Activated CD8-positive, alpha-beta memory T cell treated with anti-CD3 and anti-CD28 coated beads, Interleukin-2, amount 10 ng/mL, durations not matched to agents 7 days and 5 days (primary cell): ENCODE measurements around the gene ST6GALNAC4. TPM values are rescaled to one million over a fixed set of nuclear protein-coding genes. Genes with fewer than 3 reads are reported as not detected.
A peak's percentile ranks its signal among the peaks of the same experiment; 100 is the strongest.

ENCODE experiments used
- ATAC-seq: fragments of 150-1000 bp; cut with Tn5 transposase; one replicate; pipeline ENCODE4 v1.10.0; 2021; ENCODE audit warnings: moderate library complexity
- CTCF ChIA-PET: fragments of 350-600 bp; sonication (Branson Sonifier 250); formaldehyde crosslinking; loops from one replicate; lab custom pipeline; 2021; ENCODE audit warnings: antibody characterized with exemption; lab: Charles Lee
- DNase-seq: peaks from one replicate; pipeline ENCODE4 v3.0.0-alpha.2; 2020
- H3K27ac Mint-ChIP-seq: one replicate; pipeline ENCODE4 v1.8.0; 2021; ENCODE audit warnings: mild to moderate bottlenecking, mixed read lengths
- H3K27me3 Mint-ChIP-seq: one replicate; pipeline ENCODE4 v1.8.0; 2021; ENCODE audit warnings: mixed read lengths
- H3K36me3 Mint-ChIP-seq: one replicate; pipeline ENCODE4 v1.8.0; 2021; ENCODE audit warnings: mild to moderate bottlenecking, mixed read lengths
- H3K4me1 Mint-ChIP-seq: one replicate; pipeline ENCODE4 v1.8.0; 2021; ENCODE audit warnings: mixed read lengths
- H3K4me3 Mint-ChIP-seq: one replicate; pipeline ENCODE4 v1.8.0; 2021; ENCODE audit warnings: mild to moderate bottlenecking, moderate library complexity, mixed read lengths
- H3K9me3 Mint-ChIP-seq: one replicate; pipeline ENCODE4 v1.8.0; 2022; ENCODE audit warnings: low read depth, mixed read lengths
- total RNA-seq, 2 experiments: library from RNA; stranded (reverse); gene quantifications; one replicate each; pipeline ENCODE4 v1.2.3, GENCODE V29; 2021

The ST6GALNAC4 gene
- total RNA-seq, 2 experiments from 2014 or later = 64.7 to 71.4 TPM

GRCh38 chr9:127934986-127935385 lies 18.1 kb upstream of the ST6GALNAC4 start:
- CTCF ChIA-PET = interaction anchor here (0.8 to 1.6 kb wide), 4 partner anchors 8 to 156 kb away, joined by 3 to 6 read pairs (median 4); partner anchors contain the start of gene SH2D3C
- no peak for DNase-seq
- Mint-ChIP-seq H3K4me3 (no peak overlapping the region), H3K4me1 (peaks cover 45% of the 10 kb centered on the region), H3K36me3 (peaks cover 20% of the 10 kb centered on the region), H3K9me3 (no peaks in the 10 kb centered on the region), H3K27me3 (peaks cover 5% of the 10 kb centered on the region), H3K27ac (no peak overlapping the region)
- no peak for ATAC-seq

GRCh38 chr9:127934248-127934647 lies 17.4 kb upstream of the ST6GALNAC4 start:
- Mint-ChIP-seq H3K9me3 (no peaks in the 10 kb centered on the region), H3K36me3 (peaks cover 20% of the 10 kb centered on the region), H3K27me3 (peaks cover 12% of the 10 kb centered on the region), H3K4me1 (peaks cover 51% of the 10 kb centered on the region), H3K27ac (no peak overlapping the region), H3K4me3 (no peak overlapping the region)
- DNase-seq (no peak), ATAC-seq (no peak)
- CTCF ChIA-PET = interaction anchor here (0.8 to 1.7 kb wide), 3 partner anchors 8 to 100 kb away, joined by 3 to 8 read pairs (median 6); no protein-coding TSS in a partner anchor

GRCh38 chr9:127931092-127931881 lies 14.4 kb upstream of the ST6GALNAC4 start:
- CTCF ChIA-PET = interaction anchor here (0.7 to 6.2 kb wide), 4 partner anchors 10 to 155 kb away, joined by 3 to 25 read pairs (median 3); no protein-coding TSS in a partner anchor
- no peak for DNase-seq
- peaks cover 45% of the 10 kb centered on the region for H3K4me1 Mint-ChIP-seq
- H3K27me3 Mint-ChIP-seq = peaks cover 21% of the 10 kb centered on the region
- peak overlapping the region; percentile 58 for H3K4me3 Mint-ChIP-seq
- H3K36me3 Mint-ChIP-seq = peaks cover 17% of the 10 kb centered on the region
- ATAC-seq = peak; percentile 11
- no peaks in the 10 kb centered on the region for H3K9me3 Mint-ChIP-seq
- peak overlapping the region; percentile 64 for H3K27ac Mint-ChIP-seq

- CTCF ChIA-PET = interaction anchor here (0.6 to 6.2 kb wide), 8 partner anchors 9 to 196 kb away, joined by 3 to 25 read pairs (median 4); partner anchors contain the start of gene TOR2A
- H3K4me1 Mint-ChIP-seq = peaks cover 37% of the 10 kb centered on the region
- ATAC-seq = peak; percentile 86
- H3K36me3 Mint-ChIP-seq = peaks cover 11% of the 10 kb centered on the region
- H3K4me3 Mint-ChIP-seq = peak within 1 kb of the TSS; percentile 58
- H3K9me3 Mint-ChIP-seq = no peaks in the 10 kb centered on the region
- peak within 1 kb of the TSS; percentile 64 for H3K27ac Mint-ChIP-seq
- H3K27me3 Mint-ChIP-seq = peaks cover 30% of the 10 kb centered on the region
- peak; percentile 80 for DNase-seq
Measured at GRCh38 chr9:127930231-127931091, 13.6 kb upstream of the ST6GALNAC4 start, which contains the start of gene PIP5KL1. Gene PIP5KL1, minus strand, starts transcription at chr9:127930777. Its CDS starts 25 bp downstream, at chr9:127930752.

- Mint-ChIP-seq H3K4me3 (peak overlapping the region; percentile 58), H3K27me3 (peaks cover 35% of the 10 kb centered on the region), H3K27ac (no peak overlapping the region), H3K9me3 (no peaks in the 10 kb centered on the region), H3K36me3 (peaks cover 9% of the 10 kb centered on the region), H3K4me1 (peaks cover 33% of the 10 kb centered on the region)
- no peak for DNase-seq
- ATAC-seq = no peak
- CTCF ChIA-PET = interaction anchor here (0.6 to 6.2 kb wide), 6 partner anchors 8 to 188 kb away, joined by 3 to 25 read pairs (median 6); no protein-coding TSS in a partner anchor
Measured at GRCh38 chr9:127929625-127929979, 12.8 kb upstream of the ST6GALNAC4 start.

GRCh38 chr9:127928676-127929624 lies 12.1 kb upstream of the ST6GALNAC4 start:
- ATAC-seq = no peak
- H3K9me3 Mint-ChIP-seq = no peaks in the 10 kb centered on the region
- no peak overlapping the region for H3K4me3 Mint-ChIP-seq

GRCh38 chr9:127927988-127928675 lies 11.3 kb upstream of the ST6GALNAC4 start:
- Mint-ChIP-seq H3K36me3 (peaks cover 4% of the 10 kb centered on the region), H3K4me1 (peaks cover 28% of the 10 kb centered on the region), H3K27ac (no peak overlapping the region), H3K4me3 (no peak overlapping the region), H3K9me3 (no peaks in the 10 kb centered on the region), H3K27me3 (peaks cover 39% of the 10 kb centered on the region)
- ATAC-seq (no peak), DNase-seq (no peak)
- CTCF ChIA-PET = interaction anchor here (1.4 to 6.2 kb wide), 3 partner anchors 11 to 190 kb away, joined by 4 to 25 read pairs (median 4); partner anchors contain the start of gene ST6GALNAC4

More at GRCh38 chr9:127928676-127929624, 12.1 kb upstream of the ST6GALNAC4 start:
- DNase-seq = no peak
- Mint-ChIP-seq H3K36me3 (peaks cover 5% of the 10 kb centered on the region), H3K4me1 (peaks cover 30% of the 10 kb centered on the region), H3K27me3 (peaks cover 35% of the 10 kb centered on the region), H3K27ac (peak overlapping the region; percentile 19)
- CTCF ChIA-PET = interaction anchor here (1.4 to 6.2 kb wide), 3 partner anchors 12 to 189 kb away, joined by 4 to 25 read pairs (median 4); partner anchors contain the start of gene ST6GALNAC4

GRCh38 chr9:127927201-127927987 lies 10.6 kb upstream of the ST6GALNAC4 start:
- Mint-ChIP-seq H3K9me3 (no peaks in the 10 kb centered on the region), H3K36me3 (no peaks in the 10 kb centered on the region), H3K27me3 (peaks cover 39% of the 10 kb centered on the region), H3K4me3 (peak overlapping the region; percentile 57), H3K4me1 (peaks cover 28% of the 10 kb centered on the region), H3K27ac (no peak overlapping the region)
- DNase-seq = peak; percentile 80
- CTCF ChIA-PET = interaction anchor here (1.4 kb wide), 1 partner anchor 10 kb away, joined by 4 read pairs; the partner anchor contains the start of gene ST6GALNAC4
- ATAC-seq = peak; percentile 28

- peak; percentile 1 for ATAC-seq
- H3K36me3 Mint-ChIP-seq = no peaks in the 10 kb centered on the region
- CTCF ChIA-PET = interaction anchor here (0.7 to 1.6 kb wide), 3 partner anchors 11 to 140 kb away, joined by 3 to 4 read pairs (median 4); no protein-coding TSS in a partner anchor
Measured at GRCh38 chr9:127926906-127927200, 10.0 kb upstream of the ST6GALNAC4 start.

GRCh38 chr9:127925959-127926905 lies 9.4 kb upstream of the ST6GALNAC4 start:
- H3K4me3 Mint-ChIP-seq = peak overlapping the region; percentile 57
- no peaks in the 10 kb centered on the region for H3K36me3 Mint-ChIP-seq
- ATAC-seq = no peak

More at GRCh38 chr9:127926906-127927200, 10.0 kb upstream of the ST6GALNAC4 start:
- peaks cover 32% of the 10 kb centered on the region for H3K4me1 Mint-ChIP-seq
- H3K27me3 Mint-ChIP-seq = peaks cover 43% of the 10 kb centered on the region
- no peak for DNase-seq
- peak overlapping the region; percentile 57 for H3K4me3 Mint-ChIP-seq
- H3K27ac Mint-ChIP-seq = no peak overlapping the region
- H3K9me3 Mint-ChIP-seq = no peaks in the 10 kb centered on the region

More at GRCh38 chr9:127925959-127926905, 9.4 kb upstream of the ST6GALNAC4 start:
- CTCF ChIA-PET = interaction anchor here (0.7 to 1.6 kb wide), 4 partner anchors 10 to 139 kb away, joined by 3 to 4 read pairs (median 4); no protein-coding TSS in a partner anchor
- Mint-ChIP-seq H3K27me3 (peaks cover 43% of the 10 kb centered on the region), H3K4me1 (peaks cover 34% of the 10 kb centered on the region), H3K27ac (no peak overlapping the region), H3K9me3 (no peaks in the 10 kb centered on the region)
- DNase-seq = no peak
